Prostate gland (tissue), 2 donors: Measurements from ENCODE around the gene BMI1. TPM values are rescaled to one million over a fixed set of nuclear protein-coding genes. Genes with fewer than 3 reads are reported as not detected.

Experiments
- DNase-seq: peaks from one replicate; pipeline ENCODE4 v3.0.0-alpha.2; 2019; ENCODE audit warnings: low spot score
- H3K27ac ChIP-seq, 2 donors: fragments of 200-600 bp; sonication (generic); 2 replicates each; pipeline ENCODE4 v1.5.1; 2017 to 2019
- H3K27me3 ChIP-seq: fragments of 200-600 bp; sonication (generic); replicated peaks from 2 replicates; pipeline ENCODE4 v1.5.1; 2019; ENCODE audit not compliant: insufficient read depth
- H3K36me3 ChIP-seq, 2 donors: fragments of 200-600 bp; sonication (generic); 1 replicate in 1 of 2; 2 replicates in 1 of 2; pipeline versions ENCODE4 v1.5.1 to v1.8.1; 2017 to 2019
- H3K4me1 ChIP-seq: fragments of 200-600 bp; sonication (generic); replicated peaks from 2 replicates; pipeline ENCODE4 v1.5.1; 2019
- H3K4me3 ChIP-seq, 2 donors: fragments of 200-600 bp; sonication (generic); 2 replicates each; pipeline ENCODE4 v1.5.1; 2017 to 2019
- H3K9me3 ChIP-seq: fragments of 200-600 bp; sonication (generic); 2 replicates; pipeline ENCODE4 v1.5.1; 2017
- CTCF ChIP-seq, 4 experiments: fragments of 200-600 bp in 2 of 4; fragments of 450-650 bp in 2 of 4; sonication (generic) in 2 of 4; IDR thresholded peaks; 1 replicate in 3 of 4; 2 replicates in 1 of 4; pipeline ENCODE4 v1.5.1; 2016 to 2019; ENCODE audit warnings: antibody characterized with exemption in 4 of 4, mild to moderate bottlenecking in 2 of 4, moderate library complexity in 2 of 4
- POLR2A ChIP-seq: fragments of 450-650 bp; IDR thresholded peaks from one replicate; pipeline ENCODE4 v1.6.1; 2016; ENCODE audit warnings: antibody characterized with exemption, mild to moderate bottlenecking
- POLR2AphosphoS5 ChIP-seq: sonication (generic); formaldehyde crosslinking; IDR thresholded peaks from one replicate; pipeline ENCODE4 v1.6.1; 2017; ENCODE audit warnings: antibody characterized with exemption
- WGBS: methylation state at CpG from one replicate; pipeline ENCODE4 v1.1.5; 2018; 5-methylcytosine and 5-hydroxymethylcytosine counted together
- intact Hi-C: fragments of 100-400 bp; cut with DNase I; formaldehyde crosslinking; loops from one replicate; pipeline ENCODE4 v1.14.2; 2022
- total RNA-seq, 2 donors: library from RNA; depleted of rRNA; stranded (reverse); fragments of >200 nt; gene quantifications; one replicate each; pipeline ENCODE4 v1.1.0, GENCODE V29; 2016

Gene BMI1
- total RNA-seq, 2 donors from 2014 or later, result 70.8 to 88.4 TPM

GRCh38 chr10:22325272-22326144, 4.6 kb downstream of the BMI1 start:
- WGBS, result under 1% methylated on average over 39 of the region's 92 CpGs

GRCh38 chr10:22326145-22326702, 5.3 kb downstream of the BMI1 start:
- TF ChIP-seq POLR2A (no peak), POLR2AphosphoS5 (no peak), CTCF (IDR thresholded peaks at IDR 0.05) (no peak)
- Histone ChIP-seq H3K27ac (peak overlapping the region; percentile 77 to 78), H3K27me3 (no peaks in the 10 kb centered on the region), H3K4me3 (peak overlapping the region; percentile 51 to 57), H3K36me3 (no peaks in the 10 kb centered on the region), H3K4me1 (peaks cover 7% of the 10 kb centered on the region), H3K9me3 (no peaks in the 10 kb centered on the region)
- WGBS, result 63% methylated on average over 8 of the region's 8 CpGs
- intact Hi-C loops, result loop anchor here (10.0 kb wide), 1 partner anchor 801 kb away; the partner anchor contains the start of gene SKIDA1
- DNase-seq, result no peak

More at GRCh38 chr10:22325272-22326144, 4.6 kb downstream of the BMI1 start:
- peak; percentile 67 for DNase-seq
- no peaks in the 10 kb centered on the region for H3K27me3 ChIP-seq
- H3K4me3 ChIP-seq, result peak overlapping the region; percentile 51 to 57
- H3K27ac ChIP-seq, result peak overlapping the region; percentile 77 to 78
- H3K36me3 ChIP-seq, result no peaks in the 10 kb centered on the region
- H3K4me1 ChIP-seq, result peaks cover 7% of the 10 kb centered on the region
- intact Hi-C loops, result loop anchor here (10.0 kb wide), 1 partner anchor 801 kb away; the partner anchor contains the start of gene SKIDA1
- no peak for TF ChIP-seq POLR2A
- TF ChIP-seq CTCF (IDR thresholded peaks at IDR 0.05), result no peak
- H3K9me3 ChIP-seq, result no peaks in the 10 kb centered on the region

- 91% methylated on average over 3 of the region's 3 CpGs for WGBS
- H3K27ac ChIP-seq, result no peak overlapping the region
- H3K4me3 ChIP-seq, result no peak overlapping the region
- TF ChIP-seq POLR2AphosphoS5, result no peak
- no peak for TF ChIP-seq CTCF (IDR thresholded peaks at IDR 0.05)
- TF ChIP-seq POLR2A, result no peak
- H3K27me3 ChIP-seq, result no peaks in the 10 kb centered on the region
- DNase-seq, result no peak
- H3K9me3 ChIP-seq, result no peaks in the 10 kb centered on the region
- H3K4me1 ChIP-seq, result peaks cover 7% of the 10 kb centered on the region
- no peaks in the 10 kb centered on the region for H3K36me3 ChIP-seq
- intact Hi-C loops, result loop anchor here (10.0 kb wide), 1 partner anchor 804 kb away; the partner anchor contains the start of gene SKIDA1
Measured at GRCh38 chr10:22329150-22329549, 8.3 kb downstream of the BMI1 start.

GRCh38 chr10:22332116-22332692, 11.3 kb downstream of the BMI1 start:
- intact Hi-C loops, result no loop called here
- WGBS, result 90% methylated on average over 7 of the region's 7 CpGs
- Histone ChIP-seq H3K27ac (no peak overlapping the region), H3K9me3 (no peaks in the 10 kb centered on the region), H3K4me1 (peaks cover 12% of the 10 kb centered on the region), H3K4me3 (no peak overlapping the region), H3K27me3 (peaks cover 9% of the 10 kb centered on the region), H3K36me3 (no peaks in the 10 kb centered on the region)
- TF ChIP-seq POLR2AphosphoS5 (no peak), CTCF (IDR thresholded peaks at IDR 0.05) (no peak), POLR2A (no peak)
- DNase-seq, result no peak
